ENCODE results near the gene ORC5. TPM values are rescaled to one million over a fixed set of nuclear protein-coding genes. Genes with fewer than 3 reads are reported as not detected.
"Not testable (repeated sequence)": the region's sequence is repeated elsewhere in the genome, so short reads cannot be mapped to it uniquely, and the experiment has no call there.

The ORC5 gene
- polyA plus RNA-seq, 3 donors, result 2.8 to 7.9 (median 7.0) TPM

- no peaks in the 10 kb centered on the region for H3K27me3 Mint-ChIP-seq (ENCODE audit: low read depth in 3 of 3)
- Histone ChIP-seq H3K4me1 (ENCODE audit: control insufficient read depth in 1 of 2, insufficient read depth in 2 of 2, low read length in 2 of 2) (no peaks in the 10 kb centered on the region), H3K27ac (ENCODE audit: low read depth in 1 of 2, low read length in 2 of 2) (no peak overlapping the region), H3K36me3 (replicated peaks in 1 of 2; ENCODE audit: control insufficient read depth in 1 of 2, insufficient read depth in 2 of 2, low read length in 2 of 2) (peaks cover 67 to 95% of the 10 kb centered on the region in 2 donors), H3K9me3 (replicated peaks in 1 of 2; ENCODE audit: control insufficient read depth in 1 of 2, insufficient read depth in 1 of 2, low read length in 2 of 2) (peaks cover 15 to 18% of the 10 kb centered on the region in 2 donors), H4K20me1 (ENCODE audit: insufficient read depth, low read length) (no peaks in the 10 kb centered on the region), H2AFZ (ENCODE audit: insufficient read depth, low read depth, low read length, poor library complexity, severe bottlenecking) (no peak overlapping the region), H3K27me3 (ENCODE audit: control insufficient read depth in 2 of 2, insufficient read depth in 2 of 2, low read length in 2 of 2) (no peaks in the 10 kb centered on the region), H3K79me2 (ENCODE audit: insufficient read depth, low read length) (no peaks in the 10 kb centered on the region), H3K4me2 (replicated peaks; ENCODE audit: extremely low read depth, low read length, poor library complexity, severe bottlenecking) (no peak overlapping the region), H3K9ac (ENCODE audit: insufficient read depth, low read length, poor library complexity, severe bottlenecking) (no peak overlapping the region), H3K4me3 (replicated peaks in 1 of 3; ENCODE audit: low read depth in 2 of 3, low read length in 3 of 3) (no peak overlapping the region)
- H3K36me3 Mint-ChIP-seq, result peaks cover 70 to 87% of the 10 kb centered on the region in 2 donors
- peaks cover 10 to 23% (median 15%) of the 10 kb centered on the region in 7 donors for H3K9me3 Mint-ChIP-seq
- H3K4me1 Mint-ChIP-seq, result no peaks in the 10 kb centered on the region
- no peak overlapping the region for H3K4me3 Mint-ChIP-seq
- intact Hi-C loops (cut with micrococcal nuclease), result no loop called here
- no CpG with 5 or more reads among the region's 3 CpGs for WGBS (ENCODE audit: insufficient coverage)
- no peak for DNase-seq
- no peak overlapping the region for H3K27ac Mint-ChIP-seq
- TF ChIP-seq CTCF (IDR thresholded peaks at IDR 0.05), result no peak
Measured at GRCh38 chr7:104185346-104185745, 22.5 kb downstream of the ORC5 start.

GRCh38 chr7:104179178-104179577 is 28.6 kb downstream of the ORC5 start:
- H3K36me3 Mint-ChIP-seq, result peaks cover 53 to 74% of the 10 kb centered on the region in 2 donors
- H3K36me3 ChIP-seq (replicated peaks in 1 of 2; ENCODE audit: control insufficient read depth in 1 of 2, insufficient read depth in 2 of 2, low read length in 2 of 2), result peaks cover 45 to 55% of the 10 kb centered on the region in 2 donors

GRCh38 chr7:104177565-104178083 is 30.2 kb downstream of the ORC5 start:
- H3K4me1 ChIP-seq (ENCODE audit: control insufficient read depth in 1 of 2, insufficient read depth in 2 of 2, low read length in 2 of 2); H3K4me2 ChIP-seq (replicated peaks; ENCODE audit: extremely low read depth, low read length, poor library complexity, severe bottlenecking); H3K79me2 ChIP-seq (ENCODE audit: insufficient read depth, low read length); H3K9ac ChIP-seq (ENCODE audit: insufficient read depth, low read length, poor library complexity, severe bottlenecking); DNase-seq; H3K4me1 Mint-ChIP-seq; H3K27ac ChIP-seq (ENCODE audit: low read depth in 1 of 2, low read length in 2 of 2); H3K4me3 ChIP-seq (replicated peaks in 1 of 3; ENCODE audit: low read depth in 2 of 3, low read length in 3 of 3); H2AFZ ChIP-seq (ENCODE audit: insufficient read depth, low read depth, low read length, poor library complexity, severe bottlenecking); intact Hi-C loops (cut with micrococcal nuclease); H3K27me3 Mint-ChIP-seq (ENCODE audit: low read depth in 3 of 3); H3K27ac Mint-ChIP-seq; H4K20me1 ChIP-seq (ENCODE audit: insufficient read depth, low read length); H3K27me3 ChIP-seq (ENCODE audit: control insufficient read depth in 2 of 2, insufficient read depth in 2 of 2, low read length in 2 of 2); H3K4me3 Mint-ChIP-seq: not testable (repeated sequence)
- WGBS (ENCODE audit: insufficient coverage), result 95% methylated on average over 3 of the region's 6 CpGs
- Histone ChIP-seq H3K36me3 (replicated peaks in 1 of 2; ENCODE audit: control insufficient read depth in 1 of 2, insufficient read depth in 2 of 2, low read length in 2 of 2) (peaks cover 33 to 39% of the 10 kb centered on the region in 2 donors), H3K9me3 (replicated peaks in 1 of 2; ENCODE audit: control insufficient read depth in 1 of 2, insufficient read depth in 1 of 2, low read length in 2 of 2) (peaks cover 4 to 16% of the 10 kb centered on the region in 2 donors)
- H3K36me3 Mint-ChIP-seq, result peaks cover 38 to 61% of the 10 kb centered on the region in 2 donors
- peaks cover 6 to 30% (median 12%) of the 10 kb centered on the region in 7 donors for H3K9me3 Mint-ChIP-seq

More at GRCh38 chr7:104179178-104179577, 28.6 kb downstream of the ORC5 start:
- Mint-ChIP-seq H3K4me3 (no peak overlapping the region), H3K27me3 (ENCODE audit: low read depth in 3 of 3) (no peaks in the 10 kb centered on the region), H3K4me1 (no peaks in the 10 kb centered on the region), H3K27ac (no peak overlapping the region), H3K9me3 (peaks cover 8 to 36% (median 19%) of the 10 kb centered on the region in 7 donors)
- DNase-seq, result no peak
- Histone ChIP-seq H3K4me1 (ENCODE audit: control insufficient read depth in 1 of 2, insufficient read depth in 2 of 2, low read length in 2 of 2) (no peaks in the 10 kb centered on the region), H3K27me3 (ENCODE audit: control insufficient read depth in 2 of 2, insufficient read depth in 2 of 2, low read length in 2 of 2) (no peaks in the 10 kb centered on the region), H3K27ac (ENCODE audit: low read depth in 1 of 2, low read length in 2 of 2) (no peak overlapping the region), H2AFZ (ENCODE audit: insufficient read depth, low read depth, low read length, poor library complexity, severe bottlenecking) (no peak overlapping the region), H3K9me3 (replicated peaks in 1 of 2; ENCODE audit: control insufficient read depth in 1 of 2, insufficient read depth in 1 of 2, low read length in 2 of 2) (peaks cover 4 to 16% of the 10 kb centered on the region in 2 donors), H3K79me2 (ENCODE audit: insufficient read depth, low read length) (no peaks in the 10 kb centered on the region), H3K4me3 (replicated peaks in 1 of 3; ENCODE audit: low read depth in 2 of 3, low read length in 3 of 3) (no peak overlapping the region), H4K20me1 (ENCODE audit: insufficient read depth, low read length) (no peaks in the 10 kb centered on the region), H3K4me2 (replicated peaks; ENCODE audit: extremely low read depth, low read length, poor library complexity, severe bottlenecking) (no peak overlapping the region), H3K9ac (ENCODE audit: insufficient read depth, low read length, poor library complexity, severe bottlenecking) (no peak overlapping the region)
- intact Hi-C loops (cut with micrococcal nuclease), result no loop called here
- no CpG with 5 or more reads among the region's 2 CpGs for WGBS (ENCODE audit: insufficient coverage)
- no peak for TF ChIP-seq CTCF (IDR thresholded peaks at IDR 0.05)
